HG02943 (cell line): ENCODE measurements around the gene SNRNP40.
A peak's percentile ranks its signal among the peaks of the same experiment; 100 is the strongest.

Source experiments
- ATAC-seq: cut with Tn5 transposase; IDR thresholded peaks from one replicate; pipeline ENCODE4 v1.9.1; 2021; ENCODE audit warnings: mild to moderate bottlenecking, low read depth, moderate library complexity; ENCODE audit not compliant: unreplicated experiment

Gene SNRNP40

GRCh38 chr1:31296486-31297276 lies at the start of gene SNRNP40, which contains the start of gene ZCCHC17:
TSS of gene SNRNP40 (minus strand) at chr1:31296788. CDS start at chr1:31296751, 37 bp downstream.
TSS of gene ZCCHC17 (plus strand) at chr1:31297032. CDS start at chr1:31310099, 13,067 bp downstream.
- ATAC-seq = peak; percentile 96

- ATAC-seq = no peak
These were observed 49.0 kb upstream of the SNRNP40 start for GRCh38 chr1:31345635-31346034.

- no peak for ATAC-seq
These were observed 47.9 kb upstream of the SNRNP40 start for GRCh38 chr1:31344503-31344902.

DNA sequence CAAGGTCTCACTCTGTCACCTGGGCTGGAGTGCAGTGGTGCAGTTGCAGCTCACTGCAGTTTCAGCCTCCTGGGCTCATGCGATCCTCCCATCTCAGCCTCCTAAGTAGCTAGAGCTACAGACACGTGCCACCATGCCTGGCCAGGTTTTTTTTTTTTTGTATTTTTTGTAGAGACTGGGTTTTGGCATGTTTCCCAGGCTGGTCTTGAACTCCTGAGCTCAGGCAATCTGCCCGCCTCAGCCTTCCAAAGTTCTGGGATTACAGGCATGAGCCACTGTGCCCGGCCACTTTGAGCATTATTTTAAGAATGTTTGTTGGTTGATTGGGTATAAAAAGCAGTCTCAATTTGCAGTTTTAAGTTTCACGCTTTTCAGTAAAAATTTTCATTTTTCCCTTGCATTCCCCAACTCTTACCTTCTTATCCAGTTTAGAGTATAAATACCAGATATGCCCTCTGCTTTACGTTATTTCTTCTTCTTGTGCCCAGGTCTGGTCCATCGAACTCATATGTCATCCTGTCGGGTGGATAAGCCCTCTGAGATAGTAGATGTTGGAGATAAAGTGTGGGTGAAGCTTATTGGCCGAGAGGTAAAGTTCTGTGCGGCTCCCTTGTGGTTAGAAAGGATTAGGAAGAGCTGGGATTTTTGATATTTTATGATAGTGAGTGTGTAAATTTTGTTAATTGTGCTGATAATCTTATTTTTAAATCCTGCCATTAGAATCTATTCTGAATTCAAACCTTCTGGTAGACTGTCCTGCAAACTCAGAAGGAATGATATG lies 40.3 kb upstream of the SNRNP40 start:
- ATAC-seq = no peak

DNA sequence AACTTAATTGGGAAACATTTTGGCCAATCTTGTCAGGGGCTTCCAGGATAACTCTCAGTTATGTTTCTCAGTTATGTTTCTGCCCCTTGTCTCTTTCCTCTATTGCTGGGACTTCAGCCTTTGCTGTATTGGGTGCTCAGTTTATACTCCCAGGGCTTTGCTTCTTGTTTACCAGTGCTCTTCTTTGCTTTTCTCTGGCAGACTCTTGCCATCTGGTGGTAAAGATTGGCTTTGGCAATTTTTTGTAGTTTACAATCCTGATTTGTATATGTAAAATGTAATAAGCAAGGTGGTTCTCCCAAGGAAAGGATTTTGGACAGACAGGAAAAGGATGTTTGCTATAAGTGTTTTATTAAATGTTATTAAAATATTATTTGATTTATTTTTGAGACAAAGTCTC lies 38.4 kb upstream of the SNRNP40 start:
- no peak for ATAC-seq

DNA sequence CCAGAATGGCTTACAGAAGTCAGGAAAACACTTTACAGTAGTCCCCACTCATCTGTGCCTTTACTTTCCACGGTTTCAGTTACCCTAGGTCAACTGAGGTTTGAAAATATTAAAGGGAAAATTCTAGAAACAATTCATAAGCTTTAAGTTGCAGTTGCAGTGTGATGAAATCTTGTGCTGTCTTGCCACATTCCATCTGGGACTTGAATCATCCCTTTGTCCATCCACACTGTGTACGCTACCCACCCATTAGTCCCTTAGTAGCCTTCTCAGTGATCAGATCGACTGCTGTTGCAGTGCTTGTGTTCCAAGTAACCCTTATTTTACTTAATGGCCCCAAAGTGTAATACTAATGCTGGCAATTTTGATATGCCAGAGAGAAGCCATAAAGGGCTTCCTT lies 30.8 kb upstream of the SNRNP40 start:
- no peak for ATAC-seq

DNA sequence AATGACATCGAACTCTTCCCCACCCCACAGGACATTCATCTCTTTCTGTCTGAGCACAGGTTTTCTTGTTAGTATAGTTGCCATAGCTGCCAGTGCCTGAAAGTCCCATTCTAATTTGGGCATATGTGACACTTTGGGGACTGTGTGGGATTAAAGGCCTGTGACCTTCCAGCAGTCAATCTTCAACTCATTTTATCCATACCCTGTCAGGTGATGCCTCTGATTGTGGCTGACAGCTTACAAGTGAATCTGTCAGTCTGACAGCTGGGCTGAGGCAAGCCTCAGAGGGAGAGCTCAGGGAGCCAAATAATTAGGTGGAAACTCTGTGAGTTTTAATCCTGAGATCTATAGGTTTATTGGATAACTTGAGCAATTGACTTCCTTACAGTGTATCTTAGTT lies 29.9 kb upstream of the SNRNP40 start:
- no peak for ATAC-seq

GRCh38 chr1:31324992-31325391 lies 28.4 kb upstream of the SNRNP40 start:
- no peak for ATAC-seq

DNA sequence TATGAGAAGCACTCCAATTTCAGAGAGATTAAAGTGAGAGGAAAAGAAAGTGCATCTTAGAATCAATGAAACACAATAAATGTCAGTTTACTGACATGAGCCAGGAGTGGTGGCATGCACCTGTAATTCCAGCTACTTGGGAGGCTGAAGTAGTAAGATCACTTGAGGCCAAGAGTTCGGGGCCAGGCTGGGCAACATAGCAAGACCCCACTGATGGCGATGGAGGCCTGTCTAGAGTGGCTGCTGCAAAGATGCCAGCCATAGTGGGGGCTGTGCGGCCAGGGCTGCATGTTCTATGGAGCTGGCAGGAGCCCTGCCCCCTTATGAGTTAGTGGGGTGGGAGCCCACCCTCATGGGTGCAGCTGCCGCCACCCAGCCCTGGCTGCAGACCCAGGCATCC lies 27.5 kb upstream of the SNRNP40 start:
- no peak for ATAC-seq

DNA sequence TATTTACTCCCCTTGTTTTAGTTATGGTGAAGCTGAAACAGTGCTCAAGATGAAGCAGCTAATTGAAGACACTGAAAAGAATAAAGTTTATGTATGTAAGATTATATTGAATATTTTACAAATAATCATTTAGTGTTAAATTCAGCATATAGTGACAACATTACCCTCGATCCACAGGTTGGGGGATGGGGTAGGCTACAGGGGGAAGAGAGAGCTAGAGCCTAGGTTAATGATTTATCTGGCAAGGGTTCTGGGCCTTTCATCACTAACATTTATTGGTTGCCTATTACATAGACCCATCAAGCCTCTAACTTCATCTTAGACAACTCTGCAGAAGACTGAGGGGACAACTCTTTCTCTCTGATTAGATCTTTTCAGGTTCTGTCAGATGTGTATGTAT lies 21.6 kb upstream of the SNRNP40 start:
- no peak for ATAC-seq

DNA sequence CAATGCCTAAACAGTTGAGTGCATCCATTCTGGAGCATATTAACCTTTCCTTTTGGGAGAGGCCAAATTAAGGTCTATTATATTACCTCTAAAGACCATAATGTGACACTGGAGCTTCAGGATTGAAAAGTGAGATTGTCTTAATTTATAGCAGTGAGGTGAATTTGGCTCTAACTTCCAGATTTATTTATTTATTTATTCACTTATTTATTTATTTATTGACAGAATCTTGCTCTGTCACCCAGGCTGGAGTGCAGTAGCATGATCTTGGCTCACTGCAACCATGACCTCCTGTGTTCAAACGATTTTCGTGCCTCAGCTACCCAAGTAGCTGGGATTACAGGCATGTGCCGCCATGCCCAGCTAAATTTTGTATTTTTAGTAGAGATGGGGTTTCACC lies 19.3 kb upstream of the SNRNP40 start:
- ATAC-seq = no peak

GRCh38 chr1:31310198-31310597 lies 13.6 kb upstream of the SNRNP40 start:
- ATAC-seq = no peak

- no peak for ATAC-seq
These were observed 11.4 kb upstream of the SNRNP40 start for GRCh38 chr1:31308036-31308435.

DNA sequence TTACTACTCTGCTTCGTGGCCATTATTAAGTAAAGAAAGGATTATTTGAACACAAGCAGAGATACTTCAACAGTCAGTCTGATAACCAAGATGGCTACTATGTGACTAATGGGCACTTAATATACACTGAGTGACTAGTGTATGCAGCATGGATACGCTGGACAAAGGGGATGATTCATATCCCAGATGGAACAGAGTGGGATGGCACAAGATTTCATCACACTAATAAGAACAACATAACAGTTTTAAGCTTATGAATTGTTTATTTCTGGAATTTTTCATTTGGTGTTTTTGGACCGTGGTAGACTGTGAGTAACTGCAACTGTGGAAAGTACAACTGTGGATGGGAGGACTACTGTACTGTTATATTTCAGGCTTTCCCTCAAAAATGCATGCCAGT lies 9.7 kb upstream of the SNRNP40 start:
- no peak for ATAC-seq

GRCh38 chr1:31302709-31303441 lies 6.3 kb upstream of the SNRNP40 start:
- no peak for ATAC-seq

DNA sequence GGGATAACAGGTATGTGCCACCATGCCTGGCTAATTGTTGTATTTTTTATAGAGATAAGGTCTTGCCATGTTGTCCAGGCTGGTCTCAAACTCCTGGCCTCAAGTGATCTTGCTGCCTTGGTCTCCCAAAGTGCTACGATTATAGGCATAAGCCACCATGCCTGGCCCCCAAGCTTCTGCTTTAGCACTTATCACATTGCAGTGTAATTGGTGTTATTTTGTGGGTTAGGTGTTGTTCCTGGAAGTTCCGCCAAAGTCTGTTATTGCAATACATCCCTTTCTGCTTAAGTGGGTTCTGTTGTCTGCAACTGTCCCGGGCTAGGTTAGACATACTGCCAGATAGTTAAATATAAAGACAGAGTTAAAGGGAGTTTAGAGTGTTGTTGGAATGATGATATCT lies 3.6 kb upstream of the SNRNP40 start:
- ATAC-seq = no peak

DNA sequence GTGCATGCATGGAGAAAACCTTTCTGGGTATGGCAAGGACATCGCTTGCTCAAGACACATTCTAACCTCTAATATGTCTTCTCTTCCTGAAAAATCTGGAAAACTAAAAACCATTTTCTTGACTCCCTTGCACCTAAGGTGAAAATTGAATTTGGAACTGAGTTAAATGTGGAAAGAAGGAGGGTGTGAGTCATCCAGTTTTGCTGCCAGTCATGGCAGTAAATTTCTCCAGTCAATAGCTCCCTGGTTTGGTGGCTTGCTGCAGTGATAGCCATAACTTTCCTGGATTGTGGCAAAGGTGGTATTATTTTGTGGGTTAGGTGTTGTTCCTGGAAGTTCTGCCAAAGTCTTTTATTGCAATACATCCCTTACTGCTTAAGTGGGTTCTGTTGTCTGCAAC lies 2.8 kb upstream of the SNRNP40 start:
- ATAC-seq = no peak

DNA sequence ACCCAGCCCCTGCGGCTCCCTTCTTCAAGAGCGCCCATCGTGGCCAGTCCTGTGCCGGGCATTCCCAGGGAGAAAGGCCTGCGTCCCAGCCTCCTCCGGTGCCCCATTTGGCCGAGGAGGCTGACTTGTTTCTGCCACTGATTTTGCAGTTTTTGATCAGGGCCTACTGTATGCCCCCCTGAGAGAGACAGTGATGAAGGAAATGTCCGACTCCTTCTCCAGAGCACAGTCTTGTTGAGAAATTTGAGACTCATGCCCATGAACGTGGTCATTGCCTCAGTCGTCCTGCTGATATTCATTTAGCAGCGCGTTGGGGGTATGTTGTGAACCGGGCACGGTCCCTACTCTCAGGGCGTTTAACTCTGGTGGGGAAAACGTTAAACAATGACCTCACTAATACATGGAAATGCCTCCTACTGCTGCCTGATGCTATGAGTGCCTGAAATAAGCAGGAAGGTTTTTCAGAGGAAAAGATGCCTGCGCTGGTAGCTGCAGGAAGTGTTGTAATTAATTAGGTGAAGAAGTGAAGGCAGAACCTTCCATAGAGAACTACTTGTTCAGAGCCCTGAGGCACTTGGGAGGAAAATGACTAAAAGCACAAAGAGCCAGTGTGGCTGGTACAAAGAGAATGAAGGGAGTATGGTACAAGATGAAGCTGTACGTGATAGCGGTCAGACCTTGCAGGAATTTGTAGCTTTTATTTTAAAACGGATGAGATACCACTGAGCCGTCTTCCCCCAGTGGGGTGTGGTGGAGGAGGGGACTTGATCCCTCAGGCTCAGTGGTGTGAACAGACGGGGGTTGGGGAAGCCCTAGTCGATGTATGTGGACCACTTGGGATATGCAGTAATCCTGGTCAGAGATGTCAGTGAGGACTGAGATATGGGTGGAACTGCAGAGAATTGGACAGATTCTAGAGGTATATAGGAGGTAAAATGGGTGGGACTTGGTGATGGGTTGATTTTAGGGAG lies 974 bp upstream of the SNRNP40 start:
- peak; percentile 5 for ATAC-seq

DNA sequence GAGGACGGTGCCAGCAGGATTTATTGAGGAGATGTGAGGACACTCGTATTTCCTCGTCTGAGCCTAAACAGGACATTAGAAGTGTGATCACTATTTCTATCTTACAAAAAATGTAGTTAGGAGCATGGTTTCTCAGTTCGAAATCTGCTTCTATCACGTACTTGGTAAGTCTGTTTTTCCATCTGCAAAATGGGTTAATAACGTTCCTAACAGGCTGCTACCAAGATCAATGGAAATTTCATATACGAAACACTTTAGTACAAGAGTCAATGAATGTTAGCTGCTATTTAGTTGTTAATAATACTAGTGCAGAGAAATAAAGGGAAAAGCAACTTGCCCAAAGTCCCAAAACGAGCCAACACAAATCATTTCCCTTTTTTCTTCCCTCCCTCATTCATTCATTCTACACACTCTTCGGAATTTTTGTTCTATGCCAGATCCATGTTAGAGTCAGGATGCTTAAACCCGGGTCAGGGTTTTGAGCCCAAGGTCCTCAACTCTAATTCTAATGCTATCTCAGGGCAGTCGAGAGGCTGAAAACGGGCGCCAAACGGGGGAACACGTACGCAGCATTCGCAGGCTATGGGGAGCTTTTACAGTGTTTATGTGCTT lies 608 bp downstream of the SNRNP40 start:
- ATAC-seq = peak; percentile 2

GRCh38 chr1:31289021-31289420 lies 7.6 kb downstream of the SNRNP40 start:
- ATAC-seq = no peak
